DND-41 (cell line): Measurements from ENCODE around the gene OR6C76.

Experiments used
- CTCF ChIP-seq: IDR thresholded peaks from 2 replicates; pipeline ENCODE4 v1.5.1; 2012; ENCODE audit warnings: borderline replicate concordance, low read length, moderate library complexity, mild to moderate bottlenecking; ENCODE audit not compliant: poor library complexity, severe bottlenecking; ENCODE audit errors: extremely low read depth
- EZH2 ChIP-seq: IDR thresholded peaks from 3 replicates; pipeline ENCODE4 v1.6.1; 2012; ENCODE audit warnings: borderline replicate concordance, low read depth, mild to moderate bottlenecking, moderate library complexity, low read length, inconsistent platforms; ENCODE audit not compliant: severe bottlenecking

- TF ChIP-seq CTCF: no peak
- TF ChIP-seq EZH2: no peak
These were observed 5.6 kb upstream of the OR6C76 start for GRCh38 chr12:55420307-55420962.
